Subcutaneous adipose tissue (tissue), 4 donors: ENCODE data around the gene ETFA. TPM values are rescaled to one million over a fixed set of nuclear protein-coding genes. Genes with fewer than 3 reads are reported as not detected.

Experiments used
- CTCF ChIP-seq: fragments of 450-650 bp; IDR thresholded peaks from one replicate; pipeline ENCODE4 v1.5.1; 2016; ENCODE audit warnings: low read depth, mild to moderate bottlenecking, control low read depth, antibody characterized with exemption, moderate library complexity
- total RNA-seq, 4 donors: library from RNA; depleted of rRNA; stranded (reverse); fragments of >200 nt; gene quantifications; one replicate each; pipeline ENCODE4 v1.1.0, GENCODE V29; 2016

Gene ETFA
- total RNA-seq, 4 donors from 2014 or later, result 148 to 186 (median 157) TPM

GRCh38 chr15:76328958-76329357 lies 17.7 kb upstream of the ETFA start:
- no peak for TF ChIP-seq CTCF

- no peak for TF ChIP-seq CTCF
These were observed 16.9 kb upstream of the ETFA start for GRCh38 chr15:76328106-76328696.

- no peak for TF ChIP-seq CTCF
These were observed 16.2 kb upstream of the ETFA start for GRCh38 chr15:76327191-76328105.

GRCh38 chr15:76325704-76326103 lies 14.4 kb upstream of the ETFA start:
- TF ChIP-seq CTCF, result no peak

GRCh38 chr15:76324066-76324465 lies 12.8 kb upstream of the ETFA start:
- no peak for TF ChIP-seq CTCF

- TF ChIP-seq CTCF, result no peak
These were observed 10.3 kb upstream of the ETFA start for GRCh38 chr15:76321602-76322001.

- no peak for TF ChIP-seq CTCF
These were observed 9.9 kb upstream of the ETFA start for GRCh38 chr15:76321171-76321570.
